ENCODE results near the gene RSPO4. TPM values are rescaled to one million over a fixed set of nuclear protein-coding genes. Genes with fewer than 3 reads are reported as not detected.

RSPO4 gene
- total and polyA plus RNA-seq, 2 donors from 2014 or later, result 0.13 to 0.45 TPM

GRCh38 chr20:1022871-1023270 lies 20.8 kb upstream of the RSPO4 start:
- intact Hi-C loops (cut with DNase I), result no loop called here
- Histone ChIP-seq H3K4me1 (ENCODE audit: control insufficient read depth in 2 of 3, insufficient read depth in 2 of 3, low read depth in 1 of 3, low read length in 3 of 3) (no peaks in the 10 kb centered on the region), H3K9me3 (ENCODE audit: control insufficient read depth in 2 of 3, insufficient read depth in 1 of 3, low read length in 3 of 3) (no peaks in the 10 kb centered on the region), H3K27ac (ENCODE audit: low read depth in 2 of 2, low read length in 2 of 2) (no peak overlapping the region), H3K9ac (ENCODE audit: low read length in 3 of 3) (no peak overlapping the region), H3K27me3 (ENCODE audit: control insufficient read depth, insufficient read depth, low read length) (no peaks in the 10 kb centered on the region), H3K4me3 (ENCODE audit: low read length in 3 of 3) (no peak overlapping the region), H3K36me3 (ENCODE audit: control insufficient read depth in 2 of 3, insufficient read depth in 3 of 3, low read length in 3 of 3) (no peaks in the 10 kb centered on the region)
- no peak for DNase-seq
- FAIRE-seq, result no peak
- TF ChIP-seq, protein P1, sequence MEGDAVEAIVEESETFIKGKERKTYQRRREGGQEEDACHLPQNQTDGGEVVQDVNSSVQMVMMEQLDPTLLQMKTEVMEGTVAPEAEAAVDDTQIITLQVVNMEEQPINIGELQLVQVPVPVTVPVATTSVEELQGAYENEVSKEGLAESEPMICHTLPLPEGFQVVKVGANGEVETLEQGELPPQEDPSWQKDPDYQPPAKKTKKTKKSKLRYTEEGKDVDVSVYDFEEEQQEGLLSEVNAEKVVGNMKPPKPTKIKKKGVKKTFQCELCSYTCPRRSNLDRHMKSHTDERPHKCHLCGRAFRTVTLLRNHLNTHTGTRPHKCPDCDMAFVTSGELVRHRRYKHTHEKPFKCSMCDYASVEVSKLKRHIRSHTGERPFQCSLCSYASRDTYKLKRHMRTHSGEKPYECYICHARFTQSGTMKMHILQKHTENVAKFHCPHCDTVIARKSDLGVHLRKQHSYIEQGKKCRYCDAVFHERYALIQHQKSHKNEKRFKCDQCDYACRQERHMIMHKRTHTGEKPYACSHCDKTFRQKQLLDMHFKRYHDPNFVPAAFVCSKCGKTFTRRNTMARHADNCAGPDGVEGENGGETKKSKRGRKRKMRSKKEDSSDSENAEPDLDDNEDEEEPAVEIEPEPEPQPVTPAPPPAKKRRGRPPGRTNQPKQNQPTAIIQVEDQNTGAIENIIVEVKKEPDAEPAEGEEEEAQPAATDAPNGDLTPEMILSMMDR (IDR thresholded peaks at IDR 0.05; ENCODE audit: borderline replicate concordance, extremely low read depth, insufficient read depth), result no peak

GRCh38 chr20:1020614-1021013 lies 18.5 kb upstream of the RSPO4 start:
- FAIRE-seq (no peak), DNase-seq (no peak)
- Histone ChIP-seq H3K4me3 (ENCODE audit: low read length in 3 of 3) (no peak overlapping the region), H3K27ac (ENCODE audit: low read depth in 2 of 2, low read length in 2 of 2) (no peak overlapping the region), H3K9ac (ENCODE audit: low read length in 3 of 3) (no peak overlapping the region), H3K27me3 (ENCODE audit: control insufficient read depth, insufficient read depth, low read length) (no peaks in the 10 kb centered on the region), H3K36me3 (ENCODE audit: control insufficient read depth in 2 of 3, insufficient read depth in 3 of 3, low read length in 3 of 3) (no peaks in the 10 kb centered on the region), H3K9me3 (ENCODE audit: control insufficient read depth in 2 of 3, insufficient read depth in 1 of 3, low read length in 3 of 3) (no peaks in the 10 kb centered on the region), H3K4me1 (ENCODE audit: control insufficient read depth in 2 of 3, insufficient read depth in 2 of 3, low read depth in 1 of 3, low read length in 3 of 3) (no peaks in the 10 kb centered on the region)
- TF ChIP-seq, protein P1 (IDR thresholded peaks at IDR 0.05; ENCODE audit: borderline replicate concordance, extremely low read depth, insufficient read depth), result no peak
- intact Hi-C loops (cut with DNase I), result no loop called here

- Histone ChIP-seq H3K4me1 (ENCODE audit: control insufficient read depth in 2 of 3, insufficient read depth in 2 of 3, low read depth in 1 of 3, low read length in 3 of 3) (no peaks in the 10 kb centered on the region), H3K36me3 (ENCODE audit: control insufficient read depth in 2 of 3, insufficient read depth in 3 of 3, low read length in 3 of 3) (no peaks in the 10 kb centered on the region), H3K9me3 (ENCODE audit: control insufficient read depth in 2 of 3, insufficient read depth in 1 of 3, low read length in 3 of 3) (no peaks in the 10 kb centered on the region), H3K4me3 (ENCODE audit: low read length in 3 of 3) (no peak overlapping the region), H3K27me3 (ENCODE audit: control insufficient read depth, insufficient read depth, low read length) (no peaks in the 10 kb centered on the region), H3K9ac (ENCODE audit: low read length in 3 of 3) (no peak overlapping the region), H3K27ac (ENCODE audit: low read depth in 2 of 2, low read length in 2 of 2) (no peak overlapping the region)
- FAIRE-seq (no peak), DNase-seq (no peak)
- intact Hi-C loops (cut with DNase I), result no loop called here
- TF ChIP-seq, protein P1 (IDR thresholded peaks at IDR 0.05; ENCODE audit: borderline replicate concordance, extremely low read depth, insufficient read depth), result no peak
Observed at GRCh38 chr20:1019344-1019743, 17.2 kb upstream of the RSPO4 start.

DNA sequence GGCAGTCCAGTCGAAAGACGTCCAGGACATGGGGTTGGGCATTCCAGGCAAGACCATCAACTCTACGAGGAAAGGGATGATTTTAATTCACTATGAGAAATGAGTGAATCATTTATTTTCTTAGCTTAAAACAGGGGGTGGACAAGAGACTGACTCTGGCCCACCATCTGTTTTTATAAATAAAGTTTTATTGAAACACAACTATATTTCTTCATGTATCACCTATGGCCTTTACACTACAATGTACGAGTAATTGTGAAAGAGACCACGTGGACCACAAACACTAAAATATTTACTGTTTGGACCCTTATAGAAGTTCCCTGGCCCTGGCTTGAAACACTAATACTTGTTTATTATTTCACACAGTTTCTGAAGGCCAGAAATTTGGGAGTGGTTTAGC lies 15.6 kb upstream of the RSPO4 start:
- intact Hi-C loops (cut with DNase I), result no loop called here
- TF ChIP-seq, protein P1 (IDR thresholded peaks at IDR 0.05; ENCODE audit: borderline replicate concordance, extremely low read depth, insufficient read depth), result no peak
- no peaks in the 10 kb centered on the region for H3K9me3 ChIP-seq (ENCODE audit: control insufficient read depth in 2 of 3, insufficient read depth in 1 of 3, low read length in 3 of 3)
- no peaks in the 10 kb centered on the region for H3K4me1 ChIP-seq (ENCODE audit: control insufficient read depth in 2 of 3, insufficient read depth in 2 of 3, low read depth in 1 of 3, low read length in 3 of 3)
- H3K27me3 ChIP-seq (ENCODE audit: control insufficient read depth, insufficient read depth, low read length), result no peaks in the 10 kb centered on the region
- DNase-seq, result no peak
- H3K4me3 ChIP-seq (ENCODE audit: low read length in 3 of 3), result no peak overlapping the region
- H3K9ac ChIP-seq (ENCODE audit: low read length in 3 of 3), result no peak overlapping the region
- H3K36me3 ChIP-seq (ENCODE audit: control insufficient read depth in 2 of 3, insufficient read depth in 3 of 3, low read length in 3 of 3), result no peaks in the 10 kb centered on the region
- no peak for FAIRE-seq
- no peak overlapping the region for H3K27ac ChIP-seq (ENCODE audit: low read depth in 2 of 2, low read length in 2 of 2)

Measured in kidney (tissue), 14 donors.